HCT116 (cell line): ENCODE measurements around the gene NSG1.

Experiments
- ATF3 ChIP-seq: IDR thresholded peaks from 2 replicates; pipeline ENCODE4 v1.6.1; 2012
- CTCF ChIP-seq, 3 experiments: fragments of 200-600 bp in 1 of 3; sonication (generic) in 1 of 3; IDR thresholded peaks in 2 of 3; conservative IDR thresholded peaks in 1 of 3; 2 replicates each; pipeline ENCODE4 v1.5.1; 2012 to 2017; ENCODE audit warnings: low read depth in 2 of 3, low read length in 2 of 3, antibody characterized with exemption in 1 of 3, borderline replicate concordance in 1 of 3, control low read depth in 1 of 3, mild to moderate bottlenecking in 1 of 3, mixed read lengths in 1 of 3, mixed run types in 1 of 3, moderate library complexity in 1 of 3; ENCODE audit not compliant: insufficient read depth in 1 of 3
- EGR1 ChIP-seq: IDR thresholded peaks from 2 replicates; pipeline ENCODE4 v1.6.1; 2012; ENCODE audit warnings: low read depth
- EZH2 ChIP-seq: fragments of 200-600 bp; sonication (generic); IDR thresholded peaks from 2 replicates; pipeline ENCODE4 v1.6.1; 2017; ENCODE audit warnings: antibody characterized with exemption, mixed run types
- MAX ChIP-seq: IDR thresholded peaks from 2 replicates; pipeline ENCODE4 v1.6.1; 2012
- RAD21 ChIP-seq: IDR thresholded peaks from 2 replicates; pipeline ENCODE4 v1.6.1; 2012; ENCODE audit warnings: low read depth, mild to moderate bottlenecking
- TCF7L2 ChIP-seq: IDR thresholded peaks from 2 replicates; pipeline ENCODE4 v1.7.0; 2011; ENCODE audit warnings: borderline replicate concordance, inconsistent platforms; ENCODE audit not compliant: insufficient read depth, insufficient read length; ENCODE audit errors: extremely low read depth

- no peak for TF ChIP-seq TCF7L2
- TF ChIP-seq RAD21 = no peak
- no peak for TF ChIP-seq CTCF (IDR thresholded peaks at IDR 0.05 in 2 of 3, conservative IDR thresholded peaks at IDR 0.05 in 1 of 3; ENCODE audit: borderline replicate concordance in 1 of 3, insufficient read depth in 1 of 3, low read depth in 2 of 3, low read length in 2 of 3)
- no peak for TF ChIP-seq EZH2
- no peak for TF ChIP-seq EGR1
- no peak for TF ChIP-seq ATF3
- no peak for TF ChIP-seq MAX
Observed at GRCh38 chr4:4383085-4383484, 3.8 kb upstream of the NSG1 start.
